Activated naive CD8-positive, alpha-beta T cell treated with anti-CD3 and anti-CD28 coated beads, Interleukin-2, amount 10 ng/mL, durations not matched to agents 7 days and 5 days (primary cell): ENCODE results near the gene SKIC2. TPM values are rescaled to one million over a fixed set of nuclear protein-coding genes. Genes with fewer than 3 reads are reported as not detected.
"Not testable (repeated sequence)": the region's sequence is repeated elsewhere in the genome, so short reads cannot be mapped to it uniquely, and the experiment has no call there.

Experiments used
- ATAC-seq: fragments of 150-1000 bp; cut with Tn5 transposase; one replicate; pipeline ENCODE4 v1.10.0; 2021; ENCODE audit warnings: low read depth, moderate library complexity
- POLR2A ChIA-PET: fragments of 350-600 bp; sonication (Branson Sonifier 250); formaldehyde crosslinking; loops from one replicate; lab custom pipeline; 2021; ENCODE audit warnings: antibody characterized with exemption; lab: Charles Lee
- DNase-seq: peaks from one replicate; pipeline ENCODE4 v3.0.0; 2021
- H3K27ac Mint-ChIP-seq: one replicate; pipeline ENCODE4 v1.8.0; 2022; ENCODE audit warnings: mild to moderate bottlenecking, mixed read lengths
- H3K27me3 Mint-ChIP-seq: one replicate; pipeline ENCODE4 v1.8.0; 2022; ENCODE audit warnings: mild to moderate bottlenecking, moderate library complexity, mixed read lengths
- H3K36me3 Mint-ChIP-seq: one replicate; pipeline ENCODE4 v1.8.0; 2021; ENCODE audit warnings: mild to moderate bottlenecking, mixed read lengths
- H3K4me1 Mint-ChIP-seq: one replicate; pipeline ENCODE4 v1.8.0; 2021; ENCODE audit warnings: mixed read lengths
- H3K4me3 Mint-ChIP-seq: one replicate; pipeline ENCODE4 v1.8.0; 2022; ENCODE audit warnings: mild to moderate bottlenecking, moderate library complexity, mixed read lengths
- H3K9me3 Mint-ChIP-seq: one replicate; pipeline ENCODE4 v1.8.0; 2021; ENCODE audit warnings: mixed read lengths
- total RNA-seq, 2 experiments: library from RNA; stranded (reverse); gene quantifications; one replicate each; pipeline ENCODE4 v1.2.3, GENCODE V29; 2021

SKIC2 gene
- total RNA-seq, 2 experiments from 2014 or later: 102 to 112 TPM

DNA sequence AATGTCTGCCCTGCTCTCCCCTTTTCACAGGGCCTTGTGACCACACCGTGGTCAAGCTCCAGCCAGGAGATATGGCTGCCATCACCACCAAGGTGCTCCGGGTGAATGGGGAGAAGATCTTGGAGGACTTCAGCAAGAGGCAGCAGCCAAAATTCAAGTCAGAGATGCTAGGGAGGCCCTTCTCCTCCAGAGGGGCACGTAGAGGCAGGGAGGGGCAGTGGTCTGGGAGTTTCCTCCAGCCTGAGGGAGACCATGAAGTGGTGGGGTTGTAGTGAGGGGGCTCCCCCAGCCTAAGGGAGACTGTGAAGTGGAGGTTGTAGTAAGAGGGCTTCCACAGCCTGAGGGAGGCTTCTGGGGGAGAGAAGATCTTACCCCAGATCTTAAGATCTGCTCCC is 8.9 kb downstream of the SKIC2 start:
- Mint-ChIP-seq H3K4me3 (no peak overlapping the region), H3K36me3 (peaks cover 28% of the 10 kb centered on the region), H3K4me1 (peaks cover 19% of the 10 kb centered on the region), H3K9me3 (no peaks in the 10 kb centered on the region), H3K27ac (peak overlapping the region; percentile 22), H3K27me3 (no peaks in the 10 kb centered on the region)
- DNase-seq (no peak), ATAC-seq (no peak)
- POLR2A ChIA-PET: interaction anchor here (7.5 kb wide), 1 partner anchor 9 kb away, joined by 91 read pairs; the partner anchor contains the start of genes NELFE and SKIC2

DNA sequence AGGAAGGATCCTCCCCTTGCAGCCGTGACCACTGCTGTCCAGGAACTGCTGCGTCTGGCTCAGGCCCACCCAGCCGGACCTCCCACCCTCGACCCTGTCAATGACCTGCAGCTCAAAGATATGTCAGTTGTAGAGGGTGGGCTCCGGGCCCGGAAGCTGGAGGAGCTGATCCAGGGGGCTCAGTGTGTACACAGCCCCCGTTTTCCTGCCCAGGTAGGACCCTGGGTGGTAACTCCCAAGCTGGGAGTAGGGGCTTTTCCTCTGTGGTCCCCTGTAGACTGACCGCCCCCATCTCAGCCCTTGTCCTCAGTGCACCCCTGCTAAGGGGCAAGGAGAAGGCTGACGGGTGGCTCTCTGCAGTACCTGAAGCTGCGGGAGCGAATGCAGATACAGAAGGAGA is 9.4 kb downstream of the SKIC2 start:
- Mint-ChIP-seq H3K27me3 (no peaks in the 10 kb centered on the region), H3K27ac (no peak overlapping the region), H3K9me3 (no peaks in the 10 kb centered on the region), H3K4me1 (peaks cover 23% of the 10 kb centered on the region), H3K4me3 (no peak overlapping the region), H3K36me3 (peaks cover 24% of the 10 kb centered on the region)
- DNase-seq: peak; percentile 21
- no peak for ATAC-seq
- POLR2A ChIA-PET: interaction anchor here (7.5 kb wide), 1 partner anchor 10 kb away, joined by 91 read pairs; the partner anchor contains the start of genes NELFE and SKIC2

DNA sequence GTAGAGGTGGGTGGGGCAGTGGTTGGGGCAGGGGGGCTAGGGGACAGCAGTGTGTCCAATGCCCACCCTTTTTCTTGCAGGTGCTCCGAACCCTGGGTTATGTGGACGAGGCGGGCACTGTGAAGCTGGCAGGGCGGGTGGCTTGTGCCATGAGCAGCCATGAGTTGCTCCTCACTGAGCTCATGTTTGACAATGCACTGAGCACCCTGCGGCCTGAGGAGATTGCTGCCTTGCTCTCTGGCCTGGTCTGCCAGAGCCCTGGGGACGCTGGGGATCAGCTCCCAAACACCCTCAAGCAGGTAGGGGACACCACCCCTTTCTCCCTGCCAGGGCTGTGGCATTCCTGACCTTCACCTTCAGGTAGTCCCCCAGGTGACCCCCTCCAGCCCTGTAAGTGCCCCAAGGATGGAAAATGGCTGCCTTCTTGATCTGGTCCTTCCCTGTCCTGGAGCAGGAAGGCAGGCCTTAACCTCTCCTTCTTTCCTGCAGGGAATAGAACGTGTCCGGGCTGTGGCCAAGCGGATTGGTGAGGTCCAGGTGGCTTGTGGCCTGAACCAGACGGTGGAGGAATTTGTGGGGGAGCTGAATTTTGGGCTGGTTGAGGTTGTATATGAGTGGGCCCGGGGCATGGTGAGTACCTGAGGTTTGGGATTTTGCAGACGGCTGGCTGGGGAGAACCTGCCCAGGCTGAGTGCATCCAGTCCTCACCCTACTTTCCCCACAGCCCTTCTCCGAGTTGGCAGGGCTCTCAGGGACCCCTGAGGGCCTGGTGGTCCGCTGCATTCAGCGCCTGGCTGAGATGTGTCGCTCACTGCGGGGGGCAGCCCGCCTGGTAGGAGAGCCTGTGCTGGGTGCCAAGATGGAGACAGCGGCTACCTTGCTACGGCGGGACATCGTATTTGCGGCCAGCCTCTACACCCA is 10.1 kb downstream of the SKIC2 start:
- ATAC-seq (no peak), DNase-seq (peak; percentile 28)
- Mint-ChIP-seq H3K4me3 (no peak overlapping the region), H3K36me3 (peaks cover 20% of the 10 kb centered on the region), H3K27me3 (no peaks in the 10 kb centered on the region), H3K9me3 (no peaks in the 10 kb centered on the region), H3K4me1 (peaks cover 25% of the 10 kb centered on the region), H3K27ac (peak overlapping the region; percentile 99)
- POLR2A ChIA-PET: interaction anchor here (1.4 to 7.5 kb wide), 2 partner anchors 11 to 317 kb away, joined by 4 to 91 read pairs; partner anchors contain the start of genes NELFE and SKIC2

DNA sequence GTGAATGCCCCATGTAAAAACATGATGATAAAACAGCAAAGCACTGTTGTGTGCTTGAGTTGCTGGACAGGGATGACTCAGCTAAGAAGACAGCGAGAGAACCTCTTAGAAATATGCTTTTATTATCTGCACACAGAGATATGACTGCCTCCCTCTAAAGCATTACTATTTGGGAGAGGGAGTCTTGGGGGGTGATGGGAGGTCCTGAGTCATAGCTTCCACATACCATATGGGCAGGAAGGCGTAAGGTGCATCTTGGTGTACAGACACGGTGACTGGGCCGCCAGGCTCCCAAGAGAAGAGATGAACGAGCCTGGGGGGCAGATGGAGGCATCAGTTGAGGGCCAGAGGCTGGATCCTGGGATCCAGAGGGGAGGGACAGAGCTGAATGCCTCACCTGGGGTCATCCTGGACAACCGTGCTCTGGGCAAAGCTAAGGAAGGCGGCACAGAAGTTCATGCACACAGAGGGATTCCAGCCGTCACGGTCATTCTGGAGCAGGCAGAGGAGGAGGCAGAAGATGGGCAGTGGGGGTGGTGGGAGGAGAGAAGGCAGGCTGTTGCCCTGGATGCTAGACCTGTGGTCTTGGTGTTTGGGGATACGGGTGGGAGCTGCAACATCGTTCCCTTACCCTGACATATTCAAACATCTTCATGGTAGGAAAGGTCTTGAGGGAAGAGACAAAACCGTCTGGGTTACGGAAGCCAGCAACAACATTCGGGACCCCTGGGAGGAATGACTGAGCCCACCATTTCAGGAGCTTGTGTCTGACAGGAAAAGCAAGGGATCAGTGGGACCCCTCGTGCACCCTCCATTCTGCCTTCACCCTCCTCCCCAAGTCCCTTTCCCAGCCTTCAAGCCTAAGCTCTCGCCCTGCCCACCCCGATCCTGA is 11.0 kb downstream of the SKIC2 start:
- Mint-ChIP-seq H3K4me3 (peak overlapping the region; percentile 97), H3K9me3 (no peaks in the 10 kb centered on the region), H3K27ac (peak overlapping the region; percentile 99), H3K36me3 (peaks cover 19% of the 10 kb centered on the region), H3K27me3 (no peaks in the 10 kb centered on the region), H3K4me1 (peaks cover 25% of the 10 kb centered on the region)
- DNase-seq (peak; percentile 29), ATAC-seq (no peak)
- POLR2A ChIA-PET: interaction anchor here (0.8 to 7.5 kb wide), 5 partner anchors 12 to 318 kb away, joined by 3 to 91 read pairs (median 4); partner anchors contain the start of genes EHMT2, NELFE and SKIC2

DNA sequence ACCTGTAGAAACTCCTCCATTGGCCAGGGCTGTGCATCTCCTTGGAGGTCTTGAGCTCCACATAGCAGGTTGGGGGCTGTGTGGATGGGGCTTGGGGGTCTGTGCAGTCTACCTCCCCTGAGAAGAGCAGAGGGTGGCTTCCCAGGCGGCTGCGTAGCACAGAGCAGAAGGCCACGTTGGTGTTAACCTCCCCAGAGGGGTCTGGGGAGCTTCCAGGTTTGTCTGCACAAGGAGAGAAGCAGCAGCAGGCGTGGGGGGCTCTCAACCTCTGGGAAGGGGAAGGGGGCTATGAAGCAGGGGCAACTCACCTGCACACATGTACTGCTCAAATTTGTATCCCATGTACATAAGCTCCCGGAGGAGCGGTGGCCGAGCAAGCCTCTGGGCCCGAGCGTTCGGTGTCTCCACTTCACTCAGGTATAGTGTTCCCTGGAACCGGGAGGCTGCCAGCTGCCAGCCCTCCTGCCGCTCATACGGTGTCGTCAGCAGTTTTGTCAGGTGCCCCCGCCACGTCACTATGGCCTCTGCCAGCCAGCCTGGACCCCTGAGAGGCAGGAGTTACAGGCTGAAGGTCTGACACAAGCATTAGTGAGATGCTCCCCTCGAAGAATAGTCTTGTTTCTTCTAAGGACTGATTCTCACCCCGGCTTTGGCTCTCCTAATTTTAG is 11.8 kb downstream of the SKIC2 start:
- DNase-seq (peak; percentile 35), ATAC-seq (no peak)
- H3K36me3 Mint-ChIP-seq: peaks cover 17% of the 10 kb centered on the region
- peaks cover 25% of the 10 kb centered on the region for H3K4me1 Mint-ChIP-seq
- H3K9me3 Mint-ChIP-seq: no peaks in the 10 kb centered on the region
- POLR2A ChIA-PET: interaction anchor here (1.1 to 7.5 kb wide), 7 partner anchors 12 to 319 kb away, joined by 3 to 91 read pairs (median 7); partner anchors contain the start of genes EHMT2, NELFE and SKIC2
- H3K27ac Mint-ChIP-seq: peak overlapping the region; percentile 99
- H3K4me3 Mint-ChIP-seq: peak overlapping the region; percentile 97
- H3K27me3 Mint-ChIP-seq: no peaks in the 10 kb centered on the region

DNA sequence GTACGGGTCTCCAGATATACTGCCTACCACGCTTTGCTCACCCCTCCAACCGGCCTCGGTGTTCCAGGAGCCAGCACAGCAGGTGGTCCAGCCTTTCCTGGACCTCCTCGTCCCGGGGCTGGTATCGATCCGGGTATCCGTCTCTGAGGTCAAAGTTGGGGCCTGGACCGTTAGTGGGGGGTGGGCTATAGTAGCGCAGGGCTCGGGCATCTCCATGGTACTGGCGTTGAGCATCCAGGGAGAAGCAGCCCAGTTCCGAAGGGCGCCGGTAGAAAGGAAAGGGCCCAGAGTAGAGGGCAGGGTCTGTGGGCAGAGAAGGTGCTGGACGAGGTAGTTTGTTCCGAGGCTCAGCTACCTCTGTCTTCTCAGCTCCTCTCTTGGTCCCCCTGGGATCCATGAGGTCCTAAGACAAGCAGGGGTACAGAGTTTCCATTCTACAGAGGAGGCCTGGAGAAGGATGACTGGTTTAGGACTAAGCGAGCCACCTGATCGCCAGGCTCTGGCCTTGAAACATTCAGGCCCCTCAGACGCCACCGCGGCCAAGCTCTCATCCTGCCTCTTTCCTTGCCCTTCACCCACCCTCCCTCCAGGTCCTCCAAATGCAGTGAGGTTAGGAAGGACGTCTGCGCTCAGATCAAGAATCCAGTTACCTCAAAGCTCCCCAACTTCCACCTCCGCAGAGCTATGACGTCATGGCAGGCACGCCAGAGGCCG is 12.5 kb downstream of the SKIC2 start:
- POLR2A ChIA-PET: interaction anchor here (0.5 to 7.5 kb wide), 15 partner anchors 10 to 1001 kb away, joined by 3 to 91 read pairs (median 4); partner anchors contain the start of genes CFB, DDX39B, EHMT2 and GPANK1
- DNase-seq: no peak
- peak overlapping the region; percentile 97 for H3K4me3 Mint-ChIP-seq
- H3K27ac Mint-ChIP-seq: peak overlapping the region; percentile 99
- peaks cover 17% of the 10 kb centered on the region for H3K36me3 Mint-ChIP-seq
- no peaks in the 10 kb centered on the region for H3K27me3 Mint-ChIP-seq
- ATAC-seq: no peak
- H3K9me3 Mint-ChIP-seq: no peaks in the 10 kb centered on the region
- H3K4me1 Mint-ChIP-seq: peaks cover 25% of the 10 kb centered on the region

- peak; percentile 98 for DNase-seq
- Mint-ChIP-seq H3K9me3 (no peaks in the 10 kb centered on the region), H3K36me3 (peaks cover 16% of the 10 kb centered on the region), H3K4me1 (peaks cover 25% of the 10 kb centered on the region), H3K27ac (peak within 1 kb of the TSS; percentile 99), H3K4me3 (peak within 1 kb of the TSS; percentile 97), H3K27me3 (no peaks in the 10 kb centered on the region)
- peak; percentile 96 for ATAC-seq
- POLR2A ChIA-PET: interaction anchor here (0.5 to 7.5 kb wide), 16 partner anchors 10 to 1000 kb away, joined by 3 to 91 read pairs (median 4); partner anchors contain the start of genes CFB, DDX39B, EHMT2 and GPANK1
Measured at GRCh38 chr6:31971993-31972708, 13.2 kb downstream of the SKIC2 start, which contains the start of gene DXO. Gene DXO (minus strand): TSS chr6:31972138. CDS start chr6:31971675, 463 bp downstream.

- POLR2A ChIA-PET: interaction anchor here (0.6 to 7.5 kb wide), 5 partner anchors 14 to 308 kb away, joined by 3 to 91 read pairs (median 4); partner anchors contain the start of genes CFB, GPANK1, NELFE and SKIC2
- peaks cover 25% of the 10 kb centered on the region for H3K4me1 Mint-ChIP-seq
Measured at GRCh38 chr6:31972709-31973350, 13.9 kb downstream of the SKIC2 start.

GRCh38 chr6:31976065-31976464 is 17.1 kb downstream of the SKIC2 start:
- POLR2A ChIA-PET, DNase-seq: not testable (repeated sequence)

More at GRCh38 chr6:31972709-31973350, 13.9 kb downstream of the SKIC2 start:
- DNase-seq (peak; percentile 32), ATAC-seq (no peak)
- H3K36me3 Mint-ChIP-seq: peaks cover 11% of the 10 kb centered on the region
- no peaks in the 10 kb centered on the region for H3K9me3 Mint-ChIP-seq
- H3K4me3 Mint-ChIP-seq: peak overlapping the region; percentile 97
- peak overlapping the region; percentile 99 for H3K27ac Mint-ChIP-seq
- no peaks in the 10 kb centered on the region for H3K27me3 Mint-ChIP-seq

DNA sequence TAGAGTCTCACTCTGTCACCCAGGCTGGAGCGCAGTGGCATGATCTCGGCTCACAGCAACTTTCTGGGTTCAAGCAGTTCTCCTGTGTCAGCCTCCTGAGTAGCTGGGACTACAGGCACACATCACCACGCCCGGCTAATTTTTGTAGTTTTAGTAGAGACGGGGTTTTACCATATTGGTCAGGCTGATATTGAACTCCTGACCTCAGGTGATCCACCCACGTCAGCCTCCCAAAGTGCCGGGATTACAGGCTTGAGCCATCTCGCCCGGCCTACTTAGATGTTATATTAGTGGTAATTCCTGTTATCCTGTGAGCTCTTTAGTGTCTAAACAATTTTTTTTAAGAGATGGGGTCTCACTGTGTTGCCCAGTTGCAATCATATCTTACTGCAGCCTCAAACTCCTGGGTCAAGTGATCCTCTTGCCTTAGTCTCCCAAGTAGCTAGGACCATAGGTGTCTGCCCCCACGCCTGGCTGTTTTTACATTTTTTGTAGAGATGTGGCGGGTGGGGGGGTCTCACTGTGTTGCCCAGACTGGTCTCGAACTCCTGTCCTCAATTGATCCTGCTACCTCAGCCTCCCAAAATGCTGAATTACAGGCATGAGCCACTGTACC is 18.9 kb downstream of the SKIC2 start:
- ATAC-seq (no peak), DNase-seq (no peak)
- peaks cover 11% of the 10 kb centered on the region for H3K4me1 Mint-ChIP-seq
- H3K4me3 Mint-ChIP-seq: no peak overlapping the region
- no peaks in the 10 kb centered on the region for H3K9me3 Mint-ChIP-seq
- POLR2A ChIA-PET: no interaction called here
- H3K27me3 Mint-ChIP-seq: no peaks in the 10 kb centered on the region
- no peak overlapping the region for H3K27ac Mint-ChIP-seq
- H3K36me3 Mint-ChIP-seq: peaks cover 3% of the 10 kb centered on the region

More at GRCh38 chr6:31976065-31976464, 17.1 kb downstream of the SKIC2 start:
- not testable (repeated sequence) for H3K4me3 Mint-ChIP-seq, H3K27me3 Mint-ChIP-seq, H3K9me3 Mint-ChIP-seq, H3K36me3 Mint-ChIP-seq, ATAC-seq, H3K27ac Mint-ChIP-seq
- H3K4me1 Mint-ChIP-seq: peaks cover 17% of the 10 kb centered on the region
